Adrenal gland (tissue), 5 donors: ENCODE data around the gene VEPH1.

ENCODE experiments used
- CTCF ChIP-seq, 6 experiments: fragments of 450-650 bp in 4 of 6; fragments of 200-600 bp in 2 of 6; sonication (generic) in 1 of 6; IDR thresholded peaks; 1 replicate in 5 of 6; 2 replicates in 1 of 6; pipeline versions ENCODE4 v1.5.1 to v1.8.0; 2016 to 2021; ENCODE audit warnings: antibody characterized with exemption in 6 of 6, mild to moderate bottlenecking in 2 of 6, moderate library complexity in 1 of 6
- POLR2A ChIP-seq, 2 donors: fragments of 450-650 bp; IDR thresholded peaks; one replicate each; pipeline ENCODE4 v1.6.1; 2017; ENCODE audit warnings: antibody characterized with exemption in 2 of 2, mild to moderate bottlenecking in 2 of 2, moderate library complexity in 1 of 2
- donor health status: DM: no; HTN: no; CAD: no.

- TF ChIP-seq CTCF (IDR thresholded peaks at IDR 0.05) (no peak), POLR2A (IDR thresholded peaks at IDR 0.05) (no peak)
Observed at GRCh38 chr3:157279237-157279636, 224.0 kb downstream of the VEPH1 start.
